Epithelial cell of prostate (primary cell): ENCODE data around the gene HS3ST4.

Source experiments
- DNase-seq: peaks from one replicate; pipeline ENCODE4 v3.0.0-alpha.2; 2011; ENCODE audit warnings: low read depth, low spot score
- H3K27ac ChIP-seq: fragments of 450-650 bp; 2 replicates; pipeline ENCODE4 v1.5.1; 2017; ENCODE audit warnings: mild to moderate bottlenecking

HS3ST4 gene

DNA sequence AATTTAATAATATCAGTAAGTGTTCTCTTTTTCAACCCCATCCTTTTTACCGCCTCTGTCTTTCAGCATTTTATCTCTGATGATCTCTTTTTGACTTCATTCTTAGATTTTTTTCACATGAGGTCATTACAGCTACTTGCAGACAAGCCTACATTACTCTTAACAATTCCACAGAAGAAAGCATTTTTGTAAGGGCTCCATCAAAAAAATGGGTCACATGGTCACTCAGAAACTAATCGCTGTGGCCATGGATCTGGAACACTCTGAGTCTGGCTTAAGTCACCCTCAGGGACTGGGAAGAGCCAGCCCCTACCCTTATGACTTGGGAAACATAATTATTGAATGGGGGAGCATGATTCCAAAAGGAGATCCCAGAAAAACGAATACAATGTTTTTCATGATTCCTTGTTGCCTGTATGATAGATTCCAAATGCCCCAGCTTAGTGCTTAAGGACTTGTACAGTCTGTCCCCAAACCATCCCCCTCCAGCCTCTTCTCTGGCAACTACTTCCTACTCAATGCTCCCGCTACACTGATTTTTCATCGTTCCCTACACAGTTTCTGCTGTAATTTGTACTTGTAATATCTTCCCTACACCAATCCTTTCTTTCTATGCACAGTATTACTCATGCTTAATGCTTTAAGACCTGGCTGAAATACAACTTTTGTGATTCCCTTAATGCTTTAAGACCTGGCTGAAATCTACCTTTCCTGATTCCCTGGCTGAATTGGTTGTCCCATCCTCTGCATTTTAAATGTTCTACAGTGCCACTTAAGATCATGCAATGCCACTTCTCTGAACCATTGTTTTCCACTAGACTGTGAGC, 457.8 kb downstream of the HS3ST4 start:
- no peak for DNase-seq

DNA sequence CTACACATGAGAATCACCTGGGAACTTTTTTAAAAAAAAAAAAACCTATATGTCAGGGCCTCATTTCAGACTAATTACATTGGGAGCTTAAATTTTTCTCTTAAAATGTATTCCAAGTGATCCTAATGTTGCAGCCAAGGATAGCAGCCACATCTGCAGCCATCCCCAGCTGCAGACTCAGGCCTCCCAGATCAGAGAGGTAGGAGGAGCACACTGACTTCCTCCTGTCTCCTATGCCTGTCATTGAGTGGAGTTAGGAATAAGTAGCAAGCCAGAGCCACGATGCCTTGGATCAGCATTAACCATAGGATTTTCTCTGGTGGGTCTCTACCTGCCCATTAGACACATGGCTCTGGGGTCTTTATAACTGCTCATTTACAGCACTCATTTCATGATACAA, 463.5 kb downstream of the HS3ST4 start:
- H3K27ac ChIP-seq, result no peak overlapping the region
- no peak for DNase-seq

More for the DNA sequence above, 457.8 kb downstream of the HS3ST4 start:
- no peak overlapping the region for H3K27ac ChIP-seq

DNA sequence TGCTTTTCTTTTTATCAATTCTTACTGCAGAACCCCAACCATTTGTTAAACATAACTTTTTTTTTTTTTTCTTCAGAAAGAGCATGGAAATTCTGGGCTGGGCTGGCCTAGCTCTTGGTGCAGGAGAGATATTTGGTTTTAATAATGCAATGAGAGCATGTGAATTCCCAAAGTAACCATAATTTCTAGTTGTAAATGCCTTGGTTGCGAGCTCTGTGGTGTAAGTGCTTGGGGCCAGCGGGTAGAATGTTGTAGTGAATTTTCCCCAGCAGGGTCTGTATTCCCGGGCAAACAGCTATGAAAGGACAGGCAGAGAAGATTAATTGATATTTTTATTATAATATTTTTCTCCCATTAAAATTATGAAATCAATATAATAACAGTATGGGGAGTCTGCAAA, 465.6 kb downstream of the HS3ST4 start:
- DNase-seq, result no peak
- H3K27ac ChIP-seq, result no peak overlapping the region

DNA sequence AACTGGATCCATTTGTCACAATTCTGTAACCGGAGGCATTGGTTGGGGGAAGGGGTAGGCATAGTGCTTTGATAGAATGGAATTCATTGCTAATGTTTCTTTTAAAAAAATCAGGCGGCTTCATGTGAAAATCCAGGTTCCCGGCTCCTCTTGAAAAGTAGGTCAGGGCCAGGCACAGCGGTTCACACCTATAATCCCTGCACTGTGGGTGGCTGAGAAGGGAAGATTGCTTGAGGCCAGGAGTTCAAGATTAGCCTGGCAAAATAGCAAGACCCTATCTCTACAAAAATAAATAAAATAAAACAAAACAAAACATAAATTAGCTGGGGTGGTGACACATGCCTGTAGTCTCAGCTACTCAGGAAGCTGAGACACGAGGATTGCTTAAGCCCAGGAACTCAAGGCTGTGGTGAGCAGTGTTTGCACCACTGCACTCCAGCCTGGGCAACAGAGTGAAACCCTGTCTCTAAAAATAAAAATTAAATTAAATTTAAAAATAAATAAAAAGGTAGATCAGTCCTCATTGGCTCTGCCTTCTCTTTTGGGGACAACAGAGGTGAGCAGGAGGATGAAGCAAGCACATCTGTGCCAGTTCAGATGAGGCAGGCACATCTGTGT, 466.5 kb downstream of the HS3ST4 start:
- H3K27ac ChIP-seq, result no peak overlapping the region
- DNase-seq, result no peak

DNA sequence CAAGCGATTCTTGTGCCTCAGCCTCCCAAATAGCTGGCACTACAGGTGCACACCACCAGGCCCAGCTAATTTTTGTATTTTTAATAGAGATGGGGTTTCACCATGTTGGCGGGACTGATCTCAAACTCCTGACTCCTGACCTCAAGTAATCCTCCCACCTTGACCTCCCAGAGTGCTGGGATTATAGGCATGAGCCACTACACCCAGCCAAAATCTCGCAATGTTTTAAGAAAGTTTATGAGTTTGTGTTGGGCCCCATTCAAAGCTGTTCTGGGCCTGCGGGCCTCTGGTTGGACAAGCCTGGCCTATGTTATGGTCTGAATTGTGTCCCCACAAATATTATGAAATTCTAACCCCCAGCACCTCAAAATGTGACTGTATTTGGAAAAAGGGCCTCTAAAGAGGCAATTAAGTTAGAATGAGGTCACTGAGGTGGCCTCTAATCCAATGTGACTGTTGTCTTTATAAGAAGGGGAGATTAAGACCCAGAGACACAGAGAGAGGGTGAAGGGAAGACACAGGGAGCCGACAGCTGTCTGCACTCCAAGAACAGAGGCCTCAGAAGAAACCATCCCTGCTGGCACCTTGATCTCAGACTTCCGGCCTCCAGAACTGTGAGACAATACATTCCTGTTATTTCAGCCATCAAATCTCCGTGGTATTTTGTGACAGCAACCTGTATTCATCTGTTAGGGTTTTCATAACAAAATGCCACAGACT, 469.9 kb downstream of the HS3ST4 start:
- no peak for DNase-seq

DNA sequence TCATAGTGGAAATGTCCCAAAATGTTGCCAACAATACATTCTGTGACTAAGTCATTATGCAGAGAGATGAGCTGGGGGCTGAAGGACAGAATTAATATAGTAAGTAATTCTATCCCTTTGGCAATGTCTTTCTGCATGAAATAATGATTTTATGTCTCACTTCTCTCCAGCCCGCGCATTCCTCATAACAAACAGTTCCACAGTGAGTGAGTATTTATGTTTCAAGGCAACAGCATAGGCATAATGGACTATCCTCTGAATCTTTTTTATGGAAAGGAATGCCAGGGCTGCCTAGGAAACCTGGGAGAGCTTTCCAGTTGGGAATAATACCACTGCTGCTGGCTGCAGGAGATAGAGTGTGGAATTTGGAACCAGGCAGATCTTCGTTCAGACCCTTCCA, 477.7 kb downstream of the HS3ST4 start:
- H3K27ac ChIP-seq, result no peak overlapping the region
- no peak for DNase-seq

More for the DNA sequence above, 469.9 kb downstream of the HS3ST4 start:
- H3K27ac ChIP-seq, result no peak overlapping the region

DNA sequence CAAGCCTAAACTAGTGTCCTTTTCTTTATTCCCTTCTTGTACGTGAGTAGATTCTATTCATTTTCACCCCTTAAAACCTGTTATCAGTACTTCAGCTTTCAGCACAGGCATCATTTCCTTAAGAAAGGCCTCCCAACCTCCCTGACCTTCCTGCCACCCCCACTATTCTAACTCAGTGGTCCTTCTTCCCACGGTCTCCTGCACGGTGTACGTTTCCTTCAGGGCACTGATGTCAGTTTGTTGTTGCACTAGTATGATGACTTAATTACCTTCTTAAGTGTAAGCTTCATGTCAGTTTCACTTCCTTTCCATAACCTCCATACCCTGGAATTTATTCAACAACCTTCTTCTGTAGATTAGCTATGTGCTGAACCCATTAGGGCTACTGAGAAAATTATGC, 484.2 kb downstream of the HS3ST4 start:
- H3K27ac ChIP-seq, result no peak overlapping the region
- no peak for DNase-seq

DNA sequence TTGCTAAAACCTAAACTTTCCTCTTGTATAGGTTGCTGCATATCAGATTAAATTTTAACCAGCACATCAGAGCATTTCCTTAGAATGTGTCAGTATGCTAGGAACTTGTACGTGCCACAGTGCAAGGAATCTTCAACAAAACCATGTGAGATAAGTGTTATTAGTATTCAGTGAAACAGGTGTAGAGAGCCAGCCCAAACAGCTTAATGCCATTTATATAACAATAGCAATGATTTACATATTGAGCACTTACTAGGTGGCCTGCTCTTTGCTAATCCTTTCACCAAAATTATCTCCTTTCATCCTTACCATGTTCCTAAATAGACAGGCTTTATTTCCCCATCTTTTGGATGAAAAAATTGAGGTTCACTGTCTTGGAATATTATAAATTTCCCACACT, 485.7 kb downstream of the HS3ST4 start:
- no peak overlapping the region for H3K27ac ChIP-seq
- no peak for DNase-seq

DNA sequence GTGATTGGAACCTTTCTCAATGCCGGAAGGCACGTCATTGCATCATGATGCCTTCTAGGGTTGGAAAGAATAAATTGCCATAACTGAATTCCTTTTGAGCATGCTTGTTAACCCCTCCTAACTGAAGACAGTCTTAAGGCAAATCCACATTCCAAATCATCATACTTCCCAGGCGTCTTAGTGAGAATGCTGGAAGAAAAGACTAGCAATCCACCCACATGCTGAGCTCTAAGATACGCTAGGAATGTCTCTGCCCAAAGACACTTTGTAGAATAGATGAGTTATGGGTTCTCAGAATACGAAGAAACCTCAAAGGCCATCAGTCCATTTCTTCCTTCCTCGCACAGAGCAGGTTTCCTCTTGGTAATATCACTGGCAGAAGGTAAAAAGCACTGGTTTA, 486.5 kb downstream of the HS3ST4 start:
- no peak for DNase-seq
- no peak overlapping the region for H3K27ac ChIP-seq

GRCh38 chr16:26186091-26186615, 494.4 kb downstream of the HS3ST4 start:
- DNase-seq, result no peak
- H3K27ac ChIP-seq, result no peak overlapping the region
